CD14-positive monocyte (primary cell): ENCODE data around the gene SLC22A3. TPM values are rescaled to one million over a fixed set of nuclear protein-coding genes. Genes with fewer than 3 reads are reported as not detected.

ENCODE experiments used
- DNase-seq, 3 donors: peaks; one replicate each; pipeline ENCODE4 v3.0.0-alpha.2; 2011 to 2022
- H2AFZ ChIP-seq: 2 replicates; pipeline ENCODE4 v1.6.0; 2012; ENCODE audit warnings: mild to moderate bottlenecking, low read depth, low read length, inconsistent platforms; ENCODE audit not compliant: insufficient read depth, poor library complexity, severe bottlenecking
- H3K27ac ChIP-seq, 2 donors: 1 replicate in 1 of 2; 2 replicates in 1 of 2; pipeline ENCODE4 v1.5.1; 2012 to 2013; ENCODE audit warnings: low read length in 2 of 2, control low read depth in 1 of 2, inconsistent platforms in 1 of 2, low read depth in 1 of 2, mild to moderate bottlenecking in 1 of 2
- H3K27me3 ChIP-seq, 2 donors: one replicate each; pipeline versions ENCODE4 v1.6.0 to v1.6.1; 2011 to 2013; ENCODE audit warnings: low read length in 2 of 2; ENCODE audit not compliant: control insufficient read depth in 2 of 2, insufficient read depth in 2 of 2
- H3K36me3 ChIP-seq, 2 donors: replicated peaks in 1 of 2; 1 replicate in 1 of 2; 2 replicates in 1 of 2; pipeline versions ENCODE4 v1.5.1 to v1.6.1; 2012 to 2013; ENCODE audit warnings: low read length in 2 of 2, control low read depth in 1 of 2, inconsistent platforms in 1 of 2, mild to moderate bottlenecking in 1 of 2; ENCODE audit not compliant: insufficient read depth in 2 of 2, control insufficient read depth in 1 of 2
- H3K4me1 ChIP-seq, 2 donors: 1 replicate in 1 of 2; 2 replicates in 1 of 2; pipeline versions ENCODE4 v1.5.1 to v1.6.1; 2012 to 2013; ENCODE audit warnings: low read length in 2 of 2, control low read depth in 1 of 2, inconsistent platforms in 1 of 2, mild to moderate bottlenecking in 1 of 2, moderate library complexity in 1 of 2; ENCODE audit not compliant: insufficient read depth in 2 of 2, control insufficient read depth in 1 of 2
- H3K4me2 ChIP-seq: replicated peaks from 2 replicates; pipeline ENCODE3; 2012; ENCODE audit warnings: low read length, moderate library complexity, mild to moderate bottlenecking; ENCODE audit not compliant: poor library complexity, severe bottlenecking; ENCODE audit errors: extremely low read depth
- H3K4me3 ChIP-seq, 3 experiments: fragments of 200-600 bp in 1 of 3; sonication (generic) in 1 of 3; replicated peaks in 1 of 3; 1 replicate in 2 of 3; 2 replicates in 1 of 3; pipeline ENCODE4 v1.5.1; 2011 to 2013; ENCODE audit warnings: low read length in 3 of 3, mild to moderate bottlenecking in 3 of 3, control low read depth in 2 of 3, low read depth in 2 of 3, inconsistent platforms in 1 of 3, moderate library complexity in 1 of 3
- H3K79me2 ChIP-seq: 2 replicates; pipeline ENCODE4 v1.6.0; 2012; ENCODE audit warnings: mild to moderate bottlenecking, control low read depth, inconsistent platforms, low read length, moderate library complexity; ENCODE audit not compliant: insufficient read depth
- H3K9ac ChIP-seq: 2 replicates; pipeline ENCODE4 v1.6.0; 2017; ENCODE audit warnings: low read length, mild to moderate bottlenecking; ENCODE audit not compliant: insufficient read depth, poor library complexity, severe bottlenecking
- H3K9me3 ChIP-seq, 2 donors: replicated peaks in 1 of 2; 1 replicate in 1 of 2; 2 replicates in 1 of 2; pipeline versions ENCODE4 v1.5.1 to v1.6.1; 2012 to 2013; ENCODE audit warnings: low read length in 2 of 2, control low read depth in 1 of 2; ENCODE audit not compliant: control insufficient read depth in 1 of 2, insufficient read depth in 1 of 2
- H4K20me1 ChIP-seq: 2 replicates; pipeline ENCODE4 v1.6.0; 2012; ENCODE audit warnings: mild to moderate bottlenecking, low read length, control low read depth, moderate library complexity; ENCODE audit not compliant: insufficient read depth
- H3K27ac Mint-ChIP-seq, 7 donors: one replicate each; pipeline ENCODE4 v1.8.0; 2020; ENCODE audit warnings: mild to moderate bottlenecking in 7 of 7, mixed read lengths in 7 of 7, moderate library complexity in 6 of 7, inconsistent platforms in 2 of 7
- H3K27me3 Mint-ChIP-seq, 3 donors: one replicate each; pipeline ENCODE4 v1.8.0; 2021 to 2022; ENCODE audit warnings: low read depth in 3 of 3, mild to moderate bottlenecking in 3 of 3, mixed read lengths in 3 of 3, moderate library complexity in 3 of 3, inconsistent platforms in 1 of 3
- H3K36me3 Mint-ChIP-seq, 2 donors: one replicate each; pipeline ENCODE4 v1.8.0; 2020; ENCODE audit warnings: mixed read lengths in 2 of 2, inconsistent platforms in 1 of 2, mild to moderate bottlenecking in 1 of 2
- H3K4me1 Mint-ChIP-seq: one replicate; pipeline ENCODE4 v1.8.0; 2020; ENCODE audit warnings: mild to moderate bottlenecking, mixed read lengths
- H3K4me3 Mint-ChIP-seq, 2 donors: one replicate each; pipeline ENCODE4 v1.8.0; 2020; ENCODE audit warnings: mild to moderate bottlenecking in 2 of 2, mixed read lengths in 2 of 2, moderate library complexity in 1 of 2
- H3K9me3 Mint-ChIP-seq, 7 donors: one replicate each; pipeline ENCODE4 v1.8.0; 2020 to 2022; ENCODE audit warnings: mixed read lengths in 7 of 7, mild to moderate bottlenecking in 6 of 7, moderate library complexity in 6 of 7, inconsistent platforms in 2 of 7
- CTCF ChIP-seq: fragments of 200-600 bp; IDR thresholded peaks from one replicate; pipeline ENCODE4 v1.8.0; 2022; ENCODE audit warnings: antibody characterized with exemption, mild to moderate bottlenecking
- WGBS: methylation state at CpG from one replicate; pipeline ENCODE4 v1.1.5; 2013; ENCODE audit warnings: missing lambda C conversion rate; ENCODE audit not compliant: insufficient coverage; 5-methylcytosine and 5-hydroxymethylcytosine counted together
- intact Hi-C, 2 donors: fragments of 100-400 bp; cut with micrococcal nuclease; formaldehyde crosslinking; loops; one replicate each; pipeline versions ENCODE4 v1.15.0 to v1.15.1; 2023
- polyA plus RNA-seq, 3 donors: library from polyadenylated mRNA; depleted of rRNA in 1 of 3; unstranded in 2 of 3; stranded (reverse) in 1 of 3; fragments of 300-500 nt in 2 of 3; fragments of >200 nt in 1 of 3; fragmentation: Illumina TruSeq in 2 of 3; gene quantifications; 1 replicate in 2 of 3; 2 replicates in 1 of 3; pipeline ENCODE4 v1.2.3, GENCODE V29; 2012 to 2021

SLC22A3 gene
- polyA plus RNA-seq, 3 donors: not detected

GRCh38 chr6:160428069-160428430 lies 79.9 kb downstream of the SLC22A3 start:
- H3K9me3 Mint-ChIP-seq: peaks cover 0 to 4% (median 0%) of the 10 kb centered on the region in 7 donors
- Histone ChIP-seq H3K27me3 (peaks cover 10 to 47% of the 10 kb centered on the region in 2 donors), H3K4me3 (no peak overlapping the region), H3K4me2 (no peak overlapping the region), H3K9ac (no peak overlapping the region), H3K27ac (no peak overlapping the region), H3K9me3 (no peaks in the 10 kb centered on the region), H3K36me3 (no peaks in the 10 kb centered on the region), H2AFZ (no peak overlapping the region), H3K79me2 (no peaks in the 10 kb centered on the region), H3K4me1 (peaks cover 0 to 4% of the 10 kb centered on the region in 2 donors), H4K20me1 (no peaks in the 10 kb centered on the region)
- H3K4me1 Mint-ChIP-seq: peaks cover 6% of the 10 kb centered on the region
- intact Hi-C loops: no loop called here
- 73% methylated on average over 3 of the region's 4 CpGs for WGBS
- H3K4me3 Mint-ChIP-seq: peak overlapping the region in 1 of 2 donors; percentile 51
- peak overlapping the region in 1 of 7 donors; percentile 32 for H3K27ac Mint-ChIP-seq
- H3K27me3 Mint-ChIP-seq: peaks cover 17 to 33% (median 24%) of the 10 kb centered on the region in 3 donors
- H3K36me3 Mint-ChIP-seq: no peaks in the 10 kb centered on the region
- DNase-seq: no peak
- TF ChIP-seq CTCF: no peak

GRCh38 chr6:160428818-160429619 lies 80.8 kb downstream of the SLC22A3 start:
- H3K4me1 ChIP-seq: peaks cover 0 to 4% of the 10 kb centered on the region in 2 donors
- H3K9me3 ChIP-seq: no peaks in the 10 kb centered on the region
- intact Hi-C loops: no loop called here
- Mint-ChIP-seq H3K9me3 (peaks cover 0 to 3% (median 0%) of the 10 kb centered on the region in 7 donors), H3K27ac (no peak overlapping the region), H3K36me3 (no peaks in the 10 kb centered on the region), H3K27me3 (peaks cover 17 to 36% (median 27%) of the 10 kb centered on the region in 3 donors), H3K4me3 (no peak overlapping the region), H3K4me1 (peaks cover 6% of the 10 kb centered on the region)
- 64% methylated on average over 6 of the region's 9 CpGs for WGBS
- no peak for TF ChIP-seq CTCF
- peaks cover 10 to 45% of the 10 kb centered on the region in 2 donors for H3K27me3 ChIP-seq
- DNase-seq: no peak
- no peak overlapping the region for H2AFZ ChIP-seq
- no peak overlapping the region for H3K27ac ChIP-seq
- no peaks in the 10 kb centered on the region for H4K20me1 ChIP-seq
- no peak overlapping the region for H3K4me2 ChIP-seq
- H3K9ac ChIP-seq: no peak overlapping the region
- no peak overlapping the region for H3K4me3 ChIP-seq
- H3K36me3 ChIP-seq: no peaks in the 10 kb centered on the region
- H3K79me2 ChIP-seq: no peaks in the 10 kb centered on the region
